GM21576 (cell line): ENCODE results near the gene TACR1.
A peak's percentile ranks its signal among the peaks of the same experiment; 100 is the strongest.
"Not testable (repeated sequence)": the region's sequence is repeated elsewhere in the genome, so short reads cannot be mapped to it uniquely, and the experiment has no call there.

Experiments used
- ATAC-seq: cut with Tn5 transposase; IDR thresholded peaks from one replicate; pipeline ENCODE4 v1.9.1; 2021; ENCODE audit warnings: mild to moderate bottlenecking, moderate library complexity; ENCODE audit not compliant: unreplicated experiment

Gene TACR1

GRCh38 chr2:75199428-75200011, at the start of gene TACR1:
Gene TACR1, minus strand, starts transcription at chr2:75199520. Its CDS starts 586 bp downstream, at chr2:75198934.
- peak; percentile 72 for ATAC-seq

GRCh38 chr2:75248581-75248980, 49.3 kb upstream of the TACR1 start:
- ATAC-seq: not testable (repeated sequence)

GRCh38 chr2:75246441-75247167, 47.3 kb upstream of the TACR1 start:
- ATAC-seq: no peak

GRCh38 chr2:75243219-75243618, 43.9 kb upstream of the TACR1 start:
- no peak for ATAC-seq

- ATAC-seq: no peak
Measured at GRCh38 chr2:75241696-75242095, 42.4 kb upstream of the TACR1 start.

DNA sequence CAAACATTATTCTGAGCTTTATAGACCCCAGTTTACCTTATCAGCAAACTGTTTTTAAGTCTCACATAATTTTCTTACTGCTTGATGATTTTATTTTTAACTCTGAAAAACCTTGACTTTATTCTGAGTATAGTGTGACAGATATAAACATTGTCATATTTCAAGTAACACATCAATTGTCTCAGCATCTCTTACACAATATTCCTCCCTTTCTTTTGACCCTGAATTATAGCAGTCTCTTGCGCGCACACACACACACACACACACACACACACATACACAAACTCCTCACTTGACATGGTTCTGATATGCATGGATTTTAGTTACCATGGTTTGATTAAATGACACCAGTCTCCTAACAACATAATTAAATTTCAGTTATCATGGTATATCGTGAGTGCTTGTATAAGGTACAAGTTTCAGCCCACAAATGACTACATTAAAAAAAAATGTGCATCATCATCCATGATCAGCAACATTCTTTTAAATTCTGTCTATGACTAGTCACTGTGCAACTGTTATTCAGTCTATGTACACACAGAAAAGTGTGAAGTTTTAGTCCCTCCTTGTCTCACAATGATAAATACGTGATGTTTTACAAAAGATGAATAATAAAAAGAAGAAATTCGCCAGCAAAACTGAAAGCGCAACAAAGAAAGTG, 39.5 kb upstream of the TACR1 start:
- no peak for ATAC-seq

GRCh38 chr2:75237296-75237695, 38.0 kb upstream of the TACR1 start:
- no peak for ATAC-seq

- no peak for ATAC-seq
Measured at GRCh38 chr2:75233965-75234364, 34.6 kb upstream of the TACR1 start.

DNA sequence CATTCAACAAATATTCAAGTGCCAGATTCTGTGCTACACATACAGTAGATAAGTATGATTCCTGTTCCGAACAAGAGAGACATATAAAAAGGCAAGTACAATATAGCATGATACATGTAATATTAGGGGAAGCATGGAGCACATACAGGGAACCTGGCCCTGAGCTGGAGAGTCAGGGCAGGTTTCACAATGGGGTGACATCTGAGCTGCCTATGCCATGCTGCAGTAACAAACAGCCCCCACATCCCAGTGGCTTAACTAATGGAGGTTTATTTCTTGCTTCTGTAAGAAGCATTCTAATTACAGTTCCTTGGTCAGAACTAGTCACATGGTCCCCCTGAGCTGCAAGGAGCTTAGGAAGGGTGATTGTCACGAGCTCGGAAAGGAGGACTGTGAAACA, 27.3 kb upstream of the TACR1 start:
- no peak for ATAC-seq

DNA sequence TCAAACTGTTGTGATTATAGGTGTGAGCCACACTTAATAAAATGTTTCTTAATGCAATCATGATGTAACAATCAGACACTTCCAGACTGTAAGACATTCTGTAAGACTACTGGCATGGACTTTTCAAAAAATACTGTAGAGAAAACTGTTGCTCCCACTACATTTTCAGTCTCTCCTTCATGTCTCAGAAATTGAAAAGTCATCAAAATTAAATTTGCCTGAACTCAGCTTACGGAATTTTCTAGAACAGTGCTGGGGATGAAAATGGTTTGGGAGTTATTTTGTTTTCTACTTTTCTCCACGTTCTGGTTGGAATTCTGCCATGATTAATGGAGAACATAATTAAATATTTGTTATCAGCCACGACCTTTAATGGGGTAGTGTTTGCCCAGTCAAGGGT, 26.8 kb upstream of the TACR1 start:
- ATAC-seq: no peak

- no peak for ATAC-seq
Measured at GRCh38 chr2:75224636-75225094, 25.3 kb upstream of the TACR1 start.

GRCh38 chr2:75222527-75222926, 23.2 kb upstream of the TACR1 start:
- ATAC-seq: no peak

DNA sequence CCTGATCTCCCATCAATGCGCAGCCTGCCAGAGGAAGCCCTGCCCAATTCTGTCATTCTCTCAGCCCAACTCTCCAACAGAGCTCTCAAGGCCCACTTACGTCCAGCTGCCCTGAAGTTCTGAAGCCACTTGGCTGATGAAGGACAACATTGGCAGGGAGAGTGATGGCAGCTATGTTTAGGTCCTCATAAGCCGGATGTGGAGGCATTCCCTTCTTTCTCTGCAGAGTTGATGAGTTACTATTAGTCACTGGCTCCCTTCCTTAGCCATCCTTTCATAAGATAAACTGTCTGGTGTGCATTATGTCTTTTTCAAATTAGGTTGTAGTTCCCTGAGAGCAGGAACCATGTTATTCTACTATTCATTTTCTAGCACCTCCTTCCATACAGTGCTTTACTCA, 22.5 kb upstream of the TACR1 start:
- no peak for ATAC-seq

- ATAC-seq: not testable (repeated sequence)
Measured at GRCh38 chr2:75219213-75219612, 19.9 kb upstream of the TACR1 start.

DNA sequence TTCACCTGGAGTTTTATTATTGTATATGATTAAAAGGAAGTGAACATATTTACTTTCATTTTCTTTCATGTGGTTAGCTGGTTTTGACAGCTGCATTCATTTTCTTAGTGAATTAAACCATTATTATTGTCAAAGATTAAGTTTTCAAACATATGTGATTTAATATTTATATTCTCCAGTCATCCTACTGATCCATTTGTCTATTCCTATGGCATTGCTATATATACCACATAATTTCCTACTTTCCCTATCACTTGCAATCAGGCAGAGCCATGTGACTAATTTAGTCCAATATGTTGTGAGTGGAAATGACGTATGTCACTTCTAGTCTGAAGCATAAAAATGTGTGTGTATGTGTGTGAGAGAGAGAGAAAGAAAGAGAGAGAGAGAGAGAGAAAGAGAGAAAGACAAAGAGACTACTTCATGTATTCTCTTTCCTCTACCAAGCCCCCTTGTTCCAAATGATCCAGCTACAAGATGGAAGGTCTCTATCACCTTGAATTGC, 12.0 kb upstream of the TACR1 start:
- no peak for ATAC-seq

GRCh38 chr2:75210409-75210808, 11.1 kb upstream of the TACR1 start:
- no peak for ATAC-seq

GRCh38 chr2:75208738-75209137, 9.4 kb upstream of the TACR1 start:
- ATAC-seq: no peak

GRCh38 chr2:75204833-75205232, 5.5 kb upstream of the TACR1 start:
- ATAC-seq: no peak

DNA sequence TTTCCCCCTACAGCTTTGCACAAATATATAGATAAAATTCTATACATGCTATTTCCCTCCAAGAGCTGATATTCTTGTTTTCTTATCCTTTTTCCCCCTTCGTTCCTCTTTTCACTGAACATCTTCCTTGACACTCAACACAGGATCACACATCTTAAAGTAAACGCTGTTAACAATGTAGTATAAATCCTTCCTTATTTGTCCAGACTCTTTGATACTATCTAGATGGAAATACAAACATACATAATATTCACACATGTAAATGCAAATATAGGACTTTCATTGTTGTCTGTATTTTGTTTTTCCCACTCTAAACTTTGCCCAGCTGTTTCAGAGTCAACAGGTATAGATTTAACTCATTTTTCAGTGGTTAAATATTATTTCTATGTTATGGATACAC, 3.0 kb upstream of the TACR1 start:
- ATAC-seq: no peak

GRCh38 chr2:75200140-75201096, 1.1 kb upstream of the TACR1 start:
- no peak for ATAC-seq
